ENCODE data around the gene RPRD1B. TPM values are rescaled to one million over a fixed set of nuclear protein-coding genes. Genes with fewer than 3 reads are reported as not detected.

Gene RPRD1B
- total RNA-seq, 2 donors from 2014 or later: 22.1 to 29.6 TPM

DNA sequence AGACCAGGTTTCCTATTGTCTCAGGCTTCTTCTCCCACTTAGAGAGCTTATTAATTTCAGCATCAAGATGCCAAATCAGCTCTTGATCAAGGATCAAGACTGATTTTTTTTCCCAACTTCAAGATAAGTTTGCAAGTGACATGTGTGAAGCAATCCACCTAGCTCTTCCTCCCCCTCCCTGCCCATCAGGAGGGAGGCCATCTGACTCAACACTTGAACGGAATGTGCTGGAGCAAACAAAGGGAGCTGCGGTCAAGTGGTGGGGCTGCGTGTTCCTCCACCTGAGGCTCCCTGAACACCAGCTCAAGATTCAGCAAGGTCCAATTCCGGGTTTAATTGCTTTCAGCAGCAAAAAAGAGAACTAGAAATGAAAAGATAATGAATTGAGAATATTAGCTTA, 39.0 kb upstream of the RPRD1B start:
- H3K9ac ChIP-seq (ENCODE audit: extremely low read depth, low read length, poor library complexity, severe bottlenecking): no peak overlapping the region
- no peaks in the 10 kb centered on the region for H3K27me3 Mint-ChIP-seq (ENCODE audit: insufficient read depth)
- no peaks in the 10 kb centered on the region for H3K27me3 ChIP-seq (ENCODE audit: control insufficient read depth, insufficient read depth, low read length, poor library complexity, severe bottlenecking)
- peaks cover 77% of the 10 kb centered on the region for H3K36me3 ChIP-seq (ENCODE audit: control insufficient read depth, insufficient read depth, low read length)
- peaks cover 60% of the 10 kb centered on the region for H3K36me3 Mint-ChIP-seq (ENCODE audit: low read depth)
- no peak overlapping the region for H3K4me3 ChIP-seq (ENCODE audit: low read length)
- WGBS, 2 experiments (ENCODE audit: insufficient coverage in 1 of 2, insufficient read length in 1 of 2): 87 to 89% methylated on average over 4 of the region's 4 CpGs
- peak overlapping the region; percentile 35 for H3K27ac Mint-ChIP-seq
- no peak for DNase-seq
- TF ChIP-seq, protein P1, sequence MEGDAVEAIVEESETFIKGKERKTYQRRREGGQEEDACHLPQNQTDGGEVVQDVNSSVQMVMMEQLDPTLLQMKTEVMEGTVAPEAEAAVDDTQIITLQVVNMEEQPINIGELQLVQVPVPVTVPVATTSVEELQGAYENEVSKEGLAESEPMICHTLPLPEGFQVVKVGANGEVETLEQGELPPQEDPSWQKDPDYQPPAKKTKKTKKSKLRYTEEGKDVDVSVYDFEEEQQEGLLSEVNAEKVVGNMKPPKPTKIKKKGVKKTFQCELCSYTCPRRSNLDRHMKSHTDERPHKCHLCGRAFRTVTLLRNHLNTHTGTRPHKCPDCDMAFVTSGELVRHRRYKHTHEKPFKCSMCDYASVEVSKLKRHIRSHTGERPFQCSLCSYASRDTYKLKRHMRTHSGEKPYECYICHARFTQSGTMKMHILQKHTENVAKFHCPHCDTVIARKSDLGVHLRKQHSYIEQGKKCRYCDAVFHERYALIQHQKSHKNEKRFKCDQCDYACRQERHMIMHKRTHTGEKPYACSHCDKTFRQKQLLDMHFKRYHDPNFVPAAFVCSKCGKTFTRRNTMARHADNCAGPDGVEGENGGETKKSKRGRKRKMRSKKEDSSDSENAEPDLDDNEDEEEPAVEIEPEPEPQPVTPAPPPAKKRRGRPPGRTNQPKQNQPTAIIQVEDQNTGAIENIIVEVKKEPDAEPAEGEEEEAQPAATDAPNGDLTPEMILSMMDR (conservative IDR thresholded peaks at IDR 0.05): no peak
- no peak overlapping the region for H3K27ac ChIP-seq (ENCODE audit: low read depth, low read length)
- no peaks in the 10 kb centered on the region for H3K9me3 Mint-ChIP-seq
- H3K4me1 ChIP-seq (ENCODE audit: control insufficient read depth, insufficient read depth, low read length): no peaks in the 10 kb centered on the region
- H3K4me3 Mint-ChIP-seq: no peak overlapping the region
- no peaks in the 10 kb centered on the region for H3K9me3 ChIP-seq (ENCODE audit: control insufficient read depth, low read length)
- peaks cover 4% of the 10 kb centered on the region for H3K4me1 Mint-ChIP-seq

DNA sequence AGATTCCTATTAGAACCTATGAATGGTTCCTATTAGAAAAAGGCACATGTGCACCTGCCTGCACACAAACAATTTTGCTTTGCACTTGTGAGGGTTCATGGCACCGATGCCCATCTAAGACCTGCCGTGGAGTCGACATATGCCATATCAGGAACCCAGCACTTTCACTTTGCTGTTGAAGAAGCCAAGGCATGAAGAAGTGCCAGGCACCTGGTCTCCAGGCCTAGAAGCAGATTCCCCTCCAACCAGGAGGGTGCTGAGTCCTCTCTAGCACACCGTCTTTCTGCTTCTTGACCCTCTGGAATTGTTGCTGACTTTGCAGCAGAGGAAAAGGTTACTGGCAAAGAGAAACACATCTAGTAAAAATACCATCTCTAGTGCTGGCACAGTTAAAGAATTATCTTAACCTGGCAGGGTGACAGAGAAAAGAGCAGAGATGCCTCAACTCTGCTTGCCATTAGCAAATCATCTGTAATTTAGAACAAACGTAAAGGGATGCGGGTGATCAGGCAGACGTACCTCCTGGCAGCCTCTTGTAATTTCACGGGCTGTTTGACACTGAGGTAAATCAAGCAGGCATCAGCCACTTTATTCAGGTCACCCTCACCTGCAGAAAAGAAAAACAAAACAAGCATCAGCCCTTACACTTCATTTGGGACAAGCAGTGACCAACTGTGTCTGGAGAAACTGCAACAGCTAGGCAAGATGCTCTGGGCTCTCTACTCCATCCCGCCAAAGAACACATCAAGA, 37.5 kb upstream of the RPRD1B start:
- Histone ChIP-seq H3K27ac (ENCODE audit: low read depth, low read length) (no peak overlapping the region), H3K27me3 (ENCODE audit: control insufficient read depth, insufficient read depth, low read length, poor library complexity, severe bottlenecking) (no peaks in the 10 kb centered on the region), H3K9ac (ENCODE audit: extremely low read depth, low read length, poor library complexity, severe bottlenecking) (no peak overlapping the region), H3K4me1 (ENCODE audit: control insufficient read depth, insufficient read depth, low read length) (no peaks in the 10 kb centered on the region), H3K36me3 (ENCODE audit: control insufficient read depth, insufficient read depth, low read length) (peaks cover 84% of the 10 kb centered on the region), H3K9me3 (ENCODE audit: control insufficient read depth, low read length) (no peaks in the 10 kb centered on the region), H3K4me3 (ENCODE audit: low read length) (no peak overlapping the region)
- WGBS, 2 experiments (ENCODE audit: insufficient coverage in 1 of 2, insufficient read length in 1 of 2): 88 to 89% methylated on average over 7 to 9 of the region's 9 CpGs
- Mint-ChIP-seq H3K36me3 (ENCODE audit: low read depth) (peaks cover 61% of the 10 kb centered on the region), H3K4me1 (no peaks in the 10 kb centered on the region), H3K27me3 (ENCODE audit: insufficient read depth) (no peaks in the 10 kb centered on the region), H3K4me3 (no peak overlapping the region), H3K27ac (no peak overlapping the region), H3K9me3 (no peaks in the 10 kb centered on the region)
- DNase-seq: peak; percentile 1
- TF ChIP-seq, protein P1 (conservative IDR thresholded peaks at IDR 0.05): no peak

DNA sequence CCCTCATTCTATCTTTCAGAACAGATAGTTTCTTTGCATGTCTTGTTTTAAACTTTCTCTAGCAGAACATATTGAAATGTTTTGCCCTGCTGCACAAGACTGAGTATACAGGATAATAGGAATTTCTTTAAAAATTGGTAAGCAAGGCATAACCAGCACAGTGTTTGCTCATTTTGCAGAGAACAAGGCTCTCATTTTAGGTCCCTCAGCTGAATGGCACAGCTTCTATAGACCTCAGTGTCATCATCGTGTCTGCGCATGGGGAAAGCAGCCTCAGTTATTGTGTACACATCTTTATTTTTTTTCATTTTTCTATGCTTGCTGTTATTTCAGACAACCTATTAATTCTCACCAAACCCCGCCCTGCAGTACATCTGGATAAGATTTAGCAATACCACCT, 36.0 kb upstream of the RPRD1B start:
- Mint-ChIP-seq H3K4me3 (no peak overlapping the region), H3K36me3 (ENCODE audit: low read depth) (peaks cover 66% of the 10 kb centered on the region), H3K4me1 (no peaks in the 10 kb centered on the region), H3K27me3 (ENCODE audit: insufficient read depth) (no peaks in the 10 kb centered on the region), H3K9me3 (no peaks in the 10 kb centered on the region), H3K27ac (no peak overlapping the region)
- Histone ChIP-seq H3K27me3 (ENCODE audit: control insufficient read depth, insufficient read depth, low read length, poor library complexity, severe bottlenecking) (no peaks in the 10 kb centered on the region), H3K9ac (ENCODE audit: extremely low read depth, low read length, poor library complexity, severe bottlenecking) (no peak overlapping the region), H3K27ac (ENCODE audit: low read depth, low read length) (no peak overlapping the region), H3K4me1 (ENCODE audit: control insufficient read depth, insufficient read depth, low read length) (no peaks in the 10 kb centered on the region), H3K4me3 (ENCODE audit: low read length) (no peak overlapping the region), H3K9me3 (ENCODE audit: control insufficient read depth, low read length) (no peaks in the 10 kb centered on the region), H3K36me3 (ENCODE audit: control insufficient read depth, insufficient read depth, low read length) (peaks cover 87% of the 10 kb centered on the region)
- 96 to 98% methylated on average over 3 of the region's 3 CpGs for WGBS, 2 experiments (ENCODE audit: insufficient coverage in 1 of 2, insufficient read length in 1 of 2)
- peak; percentile 3 for DNase-seq
- TF ChIP-seq, protein P1 (conservative IDR thresholded peaks at IDR 0.05): no peak

All from endodermal cell (in vitro differentiated cells).